Measurements from ENCODE around the gene NKD2. TPM values are rescaled to one million over a fixed set of nuclear protein-coding genes. Genes with fewer than 3 reads are reported as not detected.

The NKD2 gene
- total and polyA plus RNA-seq, 3 donors from 2014 or later: 16.5 to 42.1 (median 31.6) TPM

GRCh38 chr5:1010641-1011046, 2.0 kb downstream of the NKD2 start:
- intact Hi-C loops (cut with DNase I; ENCODE audit: low total_unique reads): no loop called here
- TF ChIP-seq CTCF (IDR thresholded peaks at IDR 0.05): no peak
- TF ChIP-seq POLR2A (IDR thresholded peaks at IDR 0.05): no peak
- peak; percentile 14 for DNase-seq
- H3K27ac ChIP-seq: no peak overlapping the region
- no peaks in the 10 kb centered on the region for H3K9me3 ChIP-seq
- 81 to 87% methylated on average over 9 to 13 of the region's 13 CpGs for WGBS, 2 donors
- H3K27me3 ChIP-seq: no peaks in the 10 kb centered on the region
- no peak overlapping the region for H3K4me3 ChIP-seq
- no peaks in the 10 kb centered on the region for H3K36me3 ChIP-seq (ENCODE audit: low read depth, missing control alignments)
- H3K4me1 ChIP-seq: peaks cover 11% of the 10 kb centered on the region

- Histone ChIP-seq H3K36me3 (ENCODE audit: low read depth, missing control alignments) (no peaks in the 10 kb centered on the region), H3K27ac (no peak overlapping the region), H3K9me3 (no peaks in the 10 kb centered on the region), H3K27me3 (no peaks in the 10 kb centered on the region), H3K4me1 (peaks cover 11% of the 10 kb centered on the region), H3K4me3 (no peak overlapping the region)
- 73 to 77% methylated on average over 11 of the region's 11 CpGs for WGBS, 2 donors
- TF ChIP-seq CTCF (IDR thresholded peaks at IDR 0.05) (peak in 2 of 3 experiments; percentile 11 to 30), POLR2A (IDR thresholded peaks at IDR 0.05) (no peak)
- intact Hi-C loops (cut with DNase I; ENCODE audit: low total_unique reads): no loop called here
- DNase-seq: no peak
Measured at GRCh38 chr5:1011226-1011631, 2.6 kb downstream of the NKD2 start.

DNA sequence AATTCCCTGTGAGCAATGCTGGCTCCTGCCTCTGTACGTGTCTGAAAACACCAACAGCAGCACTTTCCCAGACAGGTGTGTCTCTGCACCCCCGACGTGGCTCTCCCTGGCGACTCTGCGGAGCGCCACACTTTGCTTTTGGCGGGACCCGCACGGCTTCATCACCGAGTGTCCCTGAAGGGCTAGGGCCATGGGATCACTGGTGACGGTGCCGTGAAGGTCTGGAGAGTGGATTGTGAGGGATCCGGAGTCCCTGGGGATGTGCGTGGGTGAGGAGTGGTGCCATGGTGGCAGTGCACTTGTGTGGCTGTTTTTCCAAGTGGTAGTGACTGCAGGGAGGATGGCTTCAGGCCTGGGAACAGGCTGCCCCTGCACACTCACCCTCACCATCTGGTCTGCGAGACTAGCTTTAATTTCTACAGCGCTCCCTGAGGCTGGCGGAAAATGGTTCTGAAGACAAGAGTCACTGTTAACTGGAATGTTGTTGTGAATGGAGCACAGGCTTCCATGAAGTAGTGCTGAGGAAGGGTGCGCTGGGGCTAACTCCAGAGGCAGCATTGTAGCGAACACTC, 3.2 kb downstream of the NKD2 start:
- WGBS, 2 donors: 89 to 95% methylated on average over 19 of the region's 19 CpGs

GRCh38 chr5:1012313-1012841, 3.8 kb downstream of the NKD2 start:
- Histone ChIP-seq H3K9me3 (no peaks in the 10 kb centered on the region), H3K36me3 (ENCODE audit: low read depth, missing control alignments) (no peaks in the 10 kb centered on the region), H3K4me3 (no peak overlapping the region), H3K27me3 (no peaks in the 10 kb centered on the region), H3K4me1 (peaks cover 8% of the 10 kb centered on the region), H3K27ac (no peak overlapping the region)
- TF ChIP-seq POLR2A (IDR thresholded peaks at IDR 0.05) (no peak), CTCF (IDR thresholded peaks at IDR 0.05) (no peak)
- 94 to 96% methylated on average over 10 to 11 of the region's 12 CpGs for WGBS, 2 donors
- intact Hi-C loops (cut with DNase I; ENCODE audit: low total_unique reads): no loop called here
- no peak for DNase-seq

More for the DNA sequence above, 3.2 kb downstream of the NKD2 start:
- Histone ChIP-seq H3K27me3 (no peaks in the 10 kb centered on the region), H3K9me3 (no peaks in the 10 kb centered on the region), H3K4me1 (peaks cover 11% of the 10 kb centered on the region), H3K4me3 (no peak overlapping the region), H3K36me3 (ENCODE audit: low read depth, missing control alignments) (no peaks in the 10 kb centered on the region), H3K27ac (no peak overlapping the region)
- no peak for DNase-seq
- intact Hi-C loops (cut with DNase I; ENCODE audit: low total_unique reads): no loop called here
- no peak for TF ChIP-seq CTCF (IDR thresholded peaks at IDR 0.05)
- TF ChIP-seq POLR2A (IDR thresholded peaks at IDR 0.05): no peak

DNA sequence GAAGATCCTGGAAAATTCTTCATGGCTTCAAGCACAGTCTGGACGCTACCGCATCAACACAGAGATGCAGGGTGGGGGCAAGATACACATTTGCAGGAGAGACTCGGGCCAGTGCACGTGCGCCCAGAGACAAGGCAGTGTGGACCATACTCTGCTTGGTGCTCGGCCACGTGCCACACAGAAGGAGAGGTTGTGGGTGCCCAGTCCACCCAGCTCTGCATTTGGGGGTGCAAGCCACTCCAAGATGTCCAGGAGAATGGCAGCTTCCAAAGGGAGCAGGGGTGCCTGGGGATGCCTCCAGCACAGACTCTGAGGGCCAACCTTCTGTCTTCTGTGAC, 4.3 kb downstream of the NKD2 start:
- no peaks in the 10 kb centered on the region for H3K9me3 ChIP-seq
- TF ChIP-seq POLR2A (IDR thresholded peaks at IDR 0.05): no peak
- TF ChIP-seq CTCF (IDR thresholded peaks at IDR 0.05): no peak
- WGBS, 2 donors: 96 to 98% methylated on average over 7 of the region's 7 CpGs
- intact Hi-C loops (cut with DNase I; ENCODE audit: low total_unique reads): no loop called here
- DNase-seq: no peak
- no peak overlapping the region for H3K27ac ChIP-seq
- no peaks in the 10 kb centered on the region for H3K27me3 ChIP-seq
- no peaks in the 10 kb centered on the region for H3K36me3 ChIP-seq (ENCODE audit: low read depth, missing control alignments)
- no peak overlapping the region for H3K4me3 ChIP-seq
- H3K4me1 ChIP-seq: peaks cover 5% of the 10 kb centered on the region

All from testis (tissue), 3 donors.